ENCODE data around the gene CDK14.

Gene CDK14

DNA sequence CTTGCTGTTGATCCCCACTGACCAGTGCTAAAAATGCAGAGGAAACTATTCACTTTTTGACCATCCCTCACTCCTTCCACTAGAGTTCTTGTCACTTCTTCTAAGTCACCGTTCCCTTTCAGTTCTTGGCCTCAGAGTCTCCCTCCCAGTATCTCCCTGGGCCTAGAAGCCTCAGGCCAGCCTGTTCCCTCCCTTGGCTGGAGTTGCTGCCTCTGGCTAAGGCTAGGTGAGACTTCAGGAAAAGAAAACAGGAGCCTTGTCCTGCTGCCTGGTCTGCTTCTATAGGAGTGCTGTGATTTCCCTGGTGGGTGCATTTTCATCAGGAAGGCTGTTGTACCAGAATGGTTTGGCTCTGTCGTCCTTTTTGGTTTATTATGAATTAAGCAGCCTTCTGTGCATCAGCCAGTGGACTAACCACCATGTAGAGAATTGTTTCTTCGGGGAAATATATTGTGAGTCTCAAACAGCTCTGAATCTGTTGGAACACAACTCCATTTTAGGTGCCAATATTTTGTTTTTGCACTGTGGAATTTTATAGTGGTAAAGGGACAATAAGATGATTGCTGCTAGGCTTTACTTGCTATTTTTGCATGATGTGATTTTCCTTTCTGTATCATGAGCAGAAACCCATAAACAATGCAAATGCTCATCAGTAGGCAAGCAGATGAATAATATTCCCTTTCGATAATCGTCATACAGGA is 434.7 kb downstream of the CDK14 start:
- no peak for DNase-seq

DNA sequence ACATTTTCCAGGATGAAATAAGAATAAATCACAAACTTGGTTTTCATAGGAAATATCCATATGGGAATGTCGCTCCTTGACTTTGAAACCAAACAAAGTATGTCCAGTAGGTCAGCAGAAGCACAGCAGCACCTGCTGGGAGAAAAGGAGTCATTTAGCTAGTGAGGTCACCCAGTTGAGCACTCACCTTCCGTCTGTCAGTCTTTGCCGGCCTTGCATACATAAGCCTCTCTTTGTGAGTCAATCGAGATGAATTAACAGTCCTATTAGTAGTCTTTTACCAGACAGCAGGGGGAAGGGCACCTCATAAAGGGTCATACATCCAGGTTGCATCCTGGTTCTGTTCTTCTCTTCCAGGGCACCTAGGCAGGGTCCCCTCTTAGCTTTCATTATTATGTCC is 435.6 kb downstream of the CDK14 start:
- DNase-seq, result no peak

DNA sequence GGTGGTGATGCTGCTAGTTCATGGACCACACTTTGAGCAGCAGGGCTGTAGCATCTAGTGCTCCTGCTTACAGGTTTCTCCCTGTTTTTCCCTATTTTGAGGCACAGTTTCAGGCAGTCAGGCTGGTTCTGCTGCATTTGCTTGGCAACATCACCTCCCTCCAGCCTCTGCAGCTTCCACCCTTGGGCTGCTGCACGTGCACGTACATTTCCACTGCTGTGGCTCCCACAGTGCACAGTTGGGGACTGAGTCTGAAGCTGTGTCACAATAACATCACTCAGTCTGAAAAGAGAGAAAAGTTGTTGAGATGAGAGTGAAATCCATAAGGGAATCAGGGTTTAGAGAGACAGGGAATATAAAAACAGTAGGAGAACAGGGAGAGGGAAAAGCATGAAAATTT is 437.5 kb downstream of the CDK14 start:
- DNase-seq, result no peak

DNA sequence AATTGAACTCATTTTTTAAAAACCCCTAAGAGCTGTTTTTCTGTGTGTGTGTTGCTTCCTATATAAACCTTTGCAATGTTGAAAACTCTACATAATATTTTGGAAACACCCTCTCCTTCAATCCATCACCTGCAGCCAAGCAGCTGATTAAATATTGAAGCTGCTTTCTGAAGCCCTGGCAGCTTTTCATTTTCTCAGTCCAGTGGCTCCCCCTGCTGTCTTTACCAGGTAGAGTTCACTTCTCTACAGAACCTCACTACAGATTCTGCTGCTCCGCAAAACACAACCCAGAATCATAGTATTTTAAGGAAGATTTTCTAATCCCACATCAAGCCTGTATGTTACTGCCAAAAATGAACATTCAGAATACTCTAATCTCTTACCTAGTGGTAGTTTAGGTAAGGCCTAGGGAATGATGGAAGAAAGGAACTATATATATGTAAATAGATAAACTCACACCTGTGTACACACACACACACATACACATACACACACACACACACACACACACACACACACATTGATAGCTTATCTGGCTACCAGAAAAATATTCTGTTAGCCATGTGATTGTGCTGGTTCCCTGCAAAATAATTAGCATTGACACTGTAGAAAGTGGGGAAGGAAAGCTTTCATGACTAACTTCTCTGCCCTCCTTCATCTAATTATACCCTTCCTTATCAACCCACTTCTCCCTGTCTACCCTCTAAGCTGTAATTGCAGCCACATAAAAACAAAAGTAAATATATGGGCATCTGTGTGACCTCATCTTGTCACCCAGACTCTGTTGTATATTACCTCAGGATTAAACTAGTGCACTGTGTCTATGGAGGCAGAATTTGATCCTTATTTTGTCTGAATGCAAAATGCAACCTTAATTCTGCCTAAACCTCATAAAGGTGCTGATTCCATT is 438.6 kb downstream of the CDK14 start:
- peak; percentile 48 to 59 (median 56) for DNase-seq

DNA sequence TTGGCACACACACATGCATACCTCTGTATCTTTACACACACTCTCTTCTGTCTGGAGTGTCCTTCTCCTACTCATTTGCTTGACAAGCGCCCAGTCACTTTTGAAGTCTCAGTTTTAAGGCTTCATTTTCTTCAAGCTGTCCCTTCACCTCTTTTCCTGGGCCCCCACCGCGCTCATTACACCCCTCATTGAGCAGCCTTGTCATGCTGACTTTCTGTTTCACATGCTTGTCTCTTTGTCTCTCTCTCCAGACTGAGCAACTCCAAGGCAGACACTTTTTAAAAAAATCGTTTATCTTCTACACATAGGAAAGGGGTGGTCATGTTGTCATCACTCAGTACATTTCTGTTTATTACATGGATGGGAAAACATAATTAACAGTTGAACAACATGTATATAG is 442.9 kb downstream of the CDK14 start:
- DNase-seq, result no peak

DNA sequence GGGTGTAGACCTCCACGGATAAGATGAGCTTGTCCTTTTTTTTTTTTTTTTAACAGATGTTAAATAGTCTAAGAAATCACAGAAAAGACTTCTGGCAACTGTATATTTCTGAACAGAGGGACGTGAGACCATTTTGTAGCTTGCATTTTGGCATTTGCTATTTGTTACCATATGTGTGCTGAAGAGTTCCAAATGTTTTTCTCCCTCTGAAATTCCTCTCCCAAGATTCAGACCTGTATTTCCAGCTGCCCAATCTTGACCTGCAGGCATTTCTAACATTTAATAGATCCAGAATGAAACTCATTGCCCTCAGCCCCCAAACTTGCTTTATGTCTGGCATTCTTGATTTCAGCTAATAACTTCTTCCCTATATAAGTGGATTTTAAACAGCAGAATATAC is 445.0 kb downstream of the CDK14 start:
- DNase-seq, result no peak

DNA sequence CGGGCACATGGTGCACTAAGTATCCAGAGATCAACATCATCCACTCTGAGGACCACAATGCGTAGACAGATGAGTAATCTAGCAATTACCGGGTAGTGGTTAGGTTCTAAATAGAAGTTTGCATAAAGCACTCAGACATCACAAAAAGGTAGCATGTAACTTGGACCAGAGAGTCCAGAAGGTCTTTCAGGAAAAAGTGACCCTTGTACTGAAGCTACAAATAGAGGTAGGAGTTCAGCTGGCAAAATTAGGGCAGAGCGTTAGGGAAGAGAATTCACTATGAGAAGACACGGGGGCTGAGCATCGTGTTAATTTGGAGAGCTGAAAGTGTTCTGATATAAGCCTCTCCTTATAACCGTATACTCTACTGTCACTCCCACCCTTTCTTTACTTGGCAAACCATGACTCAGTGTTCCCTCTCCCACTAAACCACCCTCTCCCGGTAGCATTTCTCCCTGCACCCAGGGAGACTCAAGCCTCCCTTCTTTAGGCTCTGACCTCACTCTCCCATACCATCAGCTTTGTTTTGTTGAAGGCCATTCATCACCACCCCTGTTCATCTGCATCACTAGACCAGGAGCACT is 445.9 kb downstream of the CDK14 start:
- DNase-seq, result no peak

DNA sequence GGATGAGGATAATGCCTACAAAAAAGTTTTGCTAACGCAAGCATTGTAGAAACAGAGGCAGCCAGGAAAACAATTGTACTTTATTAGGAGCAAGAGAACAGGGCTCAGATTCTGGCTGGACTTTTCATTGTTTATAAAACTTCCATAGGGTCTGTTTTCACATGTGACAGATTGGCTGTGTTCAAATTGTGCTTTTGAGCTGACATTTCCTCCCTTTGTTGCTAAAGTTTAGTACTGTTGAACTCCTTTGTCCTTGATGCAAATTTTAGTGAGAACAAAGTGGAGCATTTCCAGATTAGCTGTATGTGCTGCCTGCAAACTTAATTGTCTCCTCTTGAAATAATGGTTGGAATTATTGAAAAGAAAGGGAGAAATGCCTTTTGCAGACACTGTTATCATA is 447.1 kb downstream of the CDK14 start:
- DNase-seq, result no peak

DNA sequence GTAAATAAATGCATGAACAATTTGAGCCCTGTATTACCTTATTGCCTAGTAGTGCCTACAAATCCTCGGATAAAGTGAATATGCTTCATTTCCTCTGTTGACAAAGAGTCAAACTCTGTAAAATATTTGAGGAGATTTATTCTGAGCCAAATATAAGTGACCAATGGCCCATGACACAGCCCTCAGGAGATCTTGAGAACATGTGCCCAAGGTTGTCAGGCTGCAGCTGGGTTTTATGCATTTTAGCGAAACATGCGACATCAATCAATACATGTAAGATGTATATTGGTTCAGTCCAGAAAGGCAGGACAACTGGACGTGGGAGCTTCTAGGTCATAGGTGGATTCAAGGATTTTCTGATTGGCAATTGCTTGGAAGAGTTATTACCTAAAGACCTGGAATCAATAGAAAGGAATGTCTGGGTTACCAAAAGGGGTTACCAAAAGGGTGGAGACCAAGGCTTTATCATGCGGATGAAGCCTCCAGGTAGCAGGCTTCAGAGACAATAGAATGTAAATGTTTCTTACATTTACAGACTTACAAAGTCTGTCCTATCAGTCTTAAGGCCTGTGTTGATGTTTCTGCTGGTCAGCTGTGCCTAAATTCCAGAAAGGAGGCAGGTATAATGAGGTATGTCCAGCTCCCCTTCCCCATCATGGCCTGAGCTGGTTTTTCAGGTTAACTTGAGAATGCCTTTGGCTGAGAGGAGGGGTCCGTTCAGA is 448.0 kb downstream of the CDK14 start:
- no peak for DNase-seq

DNA sequence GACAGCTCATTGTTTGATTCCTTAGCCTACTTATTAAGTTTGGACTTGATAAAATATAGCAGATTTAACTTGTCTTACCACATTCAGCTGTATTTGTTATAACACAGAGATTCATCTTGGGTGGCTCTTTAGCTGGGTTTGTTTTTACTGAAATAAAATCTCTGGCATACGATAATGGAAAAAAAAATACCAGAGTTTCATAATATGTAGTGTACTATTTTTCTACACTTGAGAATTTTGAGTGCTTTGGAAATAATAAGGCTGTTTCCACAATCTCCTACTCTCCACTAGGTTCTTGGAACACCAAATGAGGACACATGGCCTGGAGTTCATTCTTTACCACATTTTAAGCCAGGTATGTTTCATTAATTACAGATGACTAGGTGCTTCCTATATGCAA is 449.5 kb downstream of the CDK14 start:
- no peak for DNase-seq

DNA sequence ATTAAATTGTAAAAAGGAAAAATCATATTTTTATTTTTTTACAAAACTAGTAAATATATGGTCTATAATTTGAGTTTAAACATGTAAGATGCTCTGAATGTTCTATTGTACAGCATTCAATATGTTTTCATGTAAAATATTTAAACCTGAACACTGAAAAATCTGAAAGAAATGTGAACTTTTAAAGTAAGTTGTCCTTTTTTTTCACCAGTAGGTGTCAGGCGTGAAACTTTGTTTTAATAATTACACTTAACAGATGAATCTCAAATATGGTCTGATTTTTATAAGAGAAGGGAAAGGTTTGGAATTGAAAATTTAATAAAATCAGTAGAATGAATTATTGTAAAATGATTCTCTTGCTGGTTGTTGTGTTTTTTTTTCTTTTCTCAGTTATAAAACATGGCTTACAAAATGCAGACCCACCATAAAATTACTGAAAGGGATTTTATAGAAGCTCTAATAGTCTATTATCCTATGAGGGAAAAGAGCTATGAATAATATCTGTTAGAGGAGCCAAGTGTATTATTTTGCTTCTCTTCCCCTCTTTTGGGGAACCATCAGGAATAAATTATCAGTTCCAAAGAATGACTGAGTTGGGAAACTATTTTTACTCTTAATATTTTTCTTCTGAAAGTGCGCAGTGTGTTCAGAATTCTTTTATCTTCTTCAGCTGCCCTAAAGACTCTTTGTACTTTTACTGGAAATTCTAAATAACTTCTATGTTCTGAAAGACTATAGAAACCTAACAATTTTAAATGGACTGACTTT is 450.4 kb downstream of the CDK14 start:
- peak in 1 of 4 experiments; percentile 12 for DNase-seq

DNA sequence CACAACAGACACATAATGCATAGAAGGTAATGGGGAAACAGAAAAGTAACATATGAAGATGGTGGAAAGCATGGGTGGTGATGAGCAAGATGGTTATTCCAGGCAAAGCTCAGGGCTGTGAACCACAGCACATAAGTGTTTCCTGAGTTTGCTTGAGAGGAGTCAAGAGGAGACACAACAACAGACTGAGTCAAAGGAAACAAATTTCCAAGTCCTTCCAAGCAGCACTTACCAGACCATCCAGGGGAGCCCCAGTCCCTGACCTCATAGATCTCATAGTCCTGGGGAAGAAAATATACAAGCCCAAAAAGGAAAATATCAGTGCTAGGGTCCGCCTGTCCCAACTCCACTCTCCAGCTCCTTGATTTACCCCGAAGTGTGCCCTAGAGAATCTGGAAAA is 451.5 kb downstream of the CDK14 start:
- DNase-seq, result no peak

DNA sequence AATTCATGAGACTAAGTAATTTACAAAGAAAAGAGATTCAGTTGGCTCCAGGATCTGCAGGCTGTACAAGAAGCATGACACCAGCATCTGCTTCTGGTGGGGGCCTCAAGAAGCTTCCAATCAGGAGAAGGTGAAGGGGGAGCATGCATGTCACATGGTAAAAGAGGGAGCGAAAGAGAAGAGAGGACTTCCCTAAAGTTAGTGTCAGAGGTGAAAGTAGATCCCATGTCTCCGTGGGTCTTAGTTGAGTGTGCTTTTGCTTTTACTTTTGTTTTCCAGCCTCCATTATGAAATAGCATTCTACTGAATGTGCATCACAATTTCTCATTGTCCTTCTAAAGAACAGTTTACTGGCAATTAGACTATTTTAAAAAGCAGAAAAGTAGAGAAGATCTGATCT is 454.6 kb downstream of the CDK14 start:
- peak in 3 of 4 experiments; percentile 20 to 59 (median 53) for DNase-seq

DNA sequence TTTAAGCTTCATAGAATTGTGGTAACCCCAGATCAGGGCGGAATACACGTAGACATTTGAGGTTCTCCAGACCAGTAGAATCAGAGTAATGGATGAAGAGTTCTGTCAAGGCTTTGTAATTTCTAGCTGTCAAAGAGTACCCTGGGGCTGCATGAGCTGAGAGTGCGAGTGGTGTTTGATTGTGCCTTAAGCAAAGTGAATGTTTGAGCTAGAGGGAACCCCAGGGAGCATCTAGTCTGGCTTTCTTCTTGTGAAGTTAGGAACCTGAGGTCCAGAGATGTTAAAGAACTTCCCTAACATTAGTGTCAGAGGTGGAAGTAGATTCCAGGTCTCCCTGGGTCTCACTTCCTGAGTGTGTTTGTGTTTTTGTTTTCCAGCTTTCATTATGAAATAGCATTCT is 455.8 kb downstream of the CDK14 start:
- no peak for DNase-seq

DNA sequence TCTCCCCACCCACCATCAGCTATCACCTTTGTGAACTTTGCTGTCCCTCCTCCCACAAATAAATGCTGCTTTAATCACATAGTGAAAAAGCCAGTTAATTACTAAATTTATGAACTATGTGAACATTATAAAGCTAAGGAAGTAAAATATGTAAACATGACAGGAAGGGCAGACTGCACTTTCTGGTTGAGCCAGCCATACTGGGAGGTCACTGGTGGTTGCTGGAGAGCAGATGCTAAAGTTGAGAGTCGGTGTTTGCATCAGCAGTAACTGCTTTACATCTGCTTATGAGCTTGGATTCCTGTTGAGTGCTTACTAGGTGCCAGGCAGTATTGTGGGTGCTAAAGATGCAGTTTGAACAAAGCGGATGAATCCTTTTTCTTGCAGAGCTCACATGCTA is 458.3 kb downstream of the CDK14 start:
- DNase-seq, result no peak

DNA sequence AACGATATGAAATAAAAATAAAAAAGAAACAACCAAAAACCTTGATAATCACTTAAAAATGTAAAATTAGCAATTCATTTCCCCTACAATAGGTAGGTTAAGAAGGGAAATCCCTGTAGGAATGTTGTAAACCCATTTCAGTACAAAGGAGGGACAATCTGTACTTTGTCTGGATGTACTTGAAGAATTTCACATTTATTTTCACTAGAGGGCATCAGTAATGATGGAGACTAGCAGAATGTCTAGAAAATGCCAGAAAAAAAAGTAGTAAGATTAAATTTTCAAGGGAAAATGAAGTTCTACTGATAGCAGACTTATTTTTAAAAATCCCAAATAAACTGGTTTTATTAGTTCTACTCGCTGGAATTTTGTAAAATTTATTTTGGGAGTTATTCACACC is 459.1 kb downstream of the CDK14 start:
- no peak for DNase-seq

DNA sequence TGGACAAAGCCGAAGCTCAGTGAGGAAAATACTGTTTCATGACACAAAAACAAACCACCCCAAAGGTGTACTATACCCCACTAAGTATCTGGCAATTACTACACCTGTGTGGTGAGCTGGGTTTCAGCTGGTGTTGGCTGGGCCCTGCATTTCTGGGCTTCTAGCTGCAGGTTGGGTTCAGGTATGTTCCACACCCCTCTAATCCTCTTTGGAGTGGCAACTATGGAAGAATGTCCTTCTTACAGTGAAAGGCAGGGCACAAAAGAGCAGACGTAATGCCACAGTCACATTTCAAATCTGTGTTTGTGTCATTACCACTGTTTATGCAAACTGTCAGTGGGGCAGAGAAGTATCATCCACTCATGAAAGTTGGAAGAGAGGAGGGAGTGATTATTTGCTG is 466.6 kb downstream of the CDK14 start:
- DNase-seq, result no peak

DNA sequence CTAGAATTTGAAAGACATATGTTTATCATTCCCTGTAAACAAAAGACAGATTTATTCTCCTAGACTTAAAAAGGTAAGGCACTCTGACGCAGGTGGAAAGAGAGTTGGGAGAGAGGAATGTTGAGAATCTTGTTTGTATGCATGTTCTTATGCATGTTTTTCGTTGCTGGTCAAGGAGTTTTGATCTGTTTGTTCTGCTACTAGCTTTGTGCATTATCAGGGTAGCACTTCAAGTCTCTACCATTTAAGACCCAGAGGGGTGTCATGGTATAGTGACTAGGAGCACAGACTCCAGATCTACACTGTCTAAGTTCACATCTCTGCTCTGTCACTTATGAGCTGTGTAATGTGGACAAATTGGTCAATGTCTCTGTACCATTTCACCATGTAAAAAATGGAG is 467.9 kb downstream of the CDK14 start:
- DNase-seq, result no peak

DNA sequence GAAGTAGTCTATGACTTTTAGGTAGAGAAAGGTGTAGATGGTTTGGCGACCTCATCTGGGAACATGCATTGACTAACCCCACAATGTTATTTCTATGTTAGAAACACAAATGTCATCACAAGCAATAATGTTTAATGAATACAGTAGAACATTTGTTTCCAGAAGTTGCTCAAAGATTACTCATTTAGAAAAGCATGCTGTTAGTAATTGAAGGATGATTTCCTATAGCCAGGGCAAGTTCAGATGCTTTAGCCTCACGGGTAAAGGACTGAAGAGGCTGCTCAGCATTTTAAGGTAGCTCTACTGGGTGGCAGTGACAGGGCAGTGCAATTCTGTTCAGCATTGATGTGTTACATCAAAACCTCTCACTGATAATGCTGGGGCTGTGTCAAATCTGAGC is 468.8 kb downstream of the CDK14 start:
- DNase-seq, result no peak

DNA sequence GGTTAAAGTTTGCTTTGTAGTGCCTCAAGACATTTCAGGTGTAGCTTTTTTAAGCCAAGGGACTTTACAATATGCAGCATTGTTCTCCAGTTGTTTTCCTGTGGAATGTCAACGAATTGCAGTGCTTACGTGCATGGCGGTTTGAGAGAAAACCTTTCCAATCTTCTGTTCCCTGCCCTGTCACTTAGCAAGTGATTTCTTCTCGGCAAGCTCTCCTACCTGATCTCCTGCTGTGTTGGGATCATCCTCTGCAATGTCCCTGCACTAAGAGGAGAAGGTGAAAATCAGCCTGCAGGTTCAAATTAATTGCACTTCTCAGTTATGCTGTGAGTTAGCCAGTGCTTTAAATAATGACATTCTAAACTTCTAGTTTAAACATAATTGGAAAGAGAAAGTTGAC is 470.5 kb downstream of the CDK14 start:
- DNase-seq, result no peak

DNA sequence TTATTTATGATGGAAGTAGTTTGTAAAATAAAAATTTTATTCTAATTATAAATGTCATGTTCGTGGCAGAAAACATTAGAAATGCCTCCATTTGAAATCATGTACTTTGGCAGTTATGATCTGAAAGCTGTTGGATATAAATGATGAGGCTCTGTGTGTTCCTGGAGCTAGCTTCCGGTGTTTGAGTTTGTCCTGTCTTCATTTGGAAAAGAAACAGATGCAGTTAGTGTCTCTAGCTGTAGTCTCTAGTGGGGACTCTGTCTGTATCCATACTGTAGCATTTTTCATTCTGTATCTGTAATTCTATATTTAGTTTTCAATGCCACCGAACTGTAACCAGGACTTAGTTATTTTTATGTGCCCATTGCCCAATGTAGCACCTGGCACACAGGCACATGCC is 471.1 kb downstream of the CDK14 start:
- DNase-seq, result no peak

DNA sequence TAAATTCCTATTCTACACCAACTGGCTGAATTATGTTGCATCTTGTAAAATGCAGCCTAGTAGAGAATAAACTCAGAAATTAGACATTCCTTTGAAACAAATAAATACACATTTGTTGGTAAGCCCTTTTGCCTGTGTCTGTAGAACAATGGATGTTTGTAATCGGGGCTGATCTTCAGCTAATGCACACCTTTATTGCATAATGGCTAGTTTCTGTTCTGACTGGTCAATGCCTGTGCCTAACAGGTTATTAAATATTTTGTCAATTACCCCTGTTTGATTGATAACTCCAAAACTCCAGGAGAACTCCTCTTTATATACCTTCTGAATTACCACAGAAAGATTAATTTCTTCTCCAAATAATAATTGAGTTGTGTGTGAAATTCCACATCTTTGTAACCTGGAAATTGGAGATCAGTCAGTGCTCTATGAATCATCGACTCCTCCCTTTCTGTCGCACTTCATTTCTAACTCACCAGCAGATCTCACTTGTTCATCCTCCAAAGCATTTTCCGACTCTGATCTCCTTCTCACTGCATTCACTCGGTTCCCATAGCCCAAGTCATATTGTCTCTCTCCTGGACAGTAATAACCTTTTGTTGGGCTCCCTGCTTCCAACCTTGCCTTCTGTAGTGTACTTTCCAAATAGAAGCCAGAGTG is 472.1 kb downstream of the CDK14 start:
- no peak for DNase-seq
